ENCODE measurements around the gene SLC6A5.

Gene SLC6A5

GRCh38 chr11:20639688-20640087 lies 40.3 kb downstream of the SLC6A5 start:
- Histone ChIP-seq H3K4me3 (ENCODE audit: low read depth in 1 of 2, low read length in 1 of 2) (no peak overlapping the region), H3K4me1 (ENCODE audit: control insufficient read depth in 1 of 2, insufficient read depth in 1 of 2, low read depth in 1 of 2, low read length in 1 of 2) (no peaks in the 10 kb centered on the region), H3K27ac (no peak overlapping the region), H3K27me3 (peaks cover 30% of the 10 kb centered on the region), H3K36me3 (no peaks in the 10 kb centered on the region), H3K9me3 (no peaks in the 10 kb centered on the region)
- no peak for TF ChIP-seq CTCF (IDR thresholded peaks at IDR 0.05)

GRCh38 chr11:20640401-20640800 lies 41.0 kb downstream of the SLC6A5 start:
- peaks cover 30% of the 10 kb centered on the region for H3K27me3 ChIP-seq
- H3K4me1 ChIP-seq (ENCODE audit: control insufficient read depth in 1 of 2, insufficient read depth in 1 of 2, low read depth in 1 of 2, low read length in 1 of 2): no peaks in the 10 kb centered on the region
- no peaks in the 10 kb centered on the region for H3K9me3 ChIP-seq
- H3K27ac ChIP-seq: no peak overlapping the region
- H3K36me3 ChIP-seq: no peaks in the 10 kb centered on the region
- no peak for TF ChIP-seq CTCF (IDR thresholded peaks at IDR 0.05)
- no peak overlapping the region for H3K4me3 ChIP-seq (ENCODE audit: low read depth in 1 of 2, low read length in 1 of 2)

GRCh38 chr11:20644360-20644759 lies 45.0 kb downstream of the SLC6A5 start:
- H3K4me1 ChIP-seq (ENCODE audit: control insufficient read depth in 1 of 2, insufficient read depth in 1 of 2, low read depth in 1 of 2, low read length in 1 of 2): no peaks in the 10 kb centered on the region
- no peaks in the 10 kb centered on the region for H3K9me3 ChIP-seq
- no peak overlapping the region for H3K4me3 ChIP-seq (ENCODE audit: low read depth in 1 of 2, low read length in 1 of 2)
- no peak overlapping the region for H3K27ac ChIP-seq
- H3K27me3 ChIP-seq: peaks cover 9% of the 10 kb centered on the region
- H3K36me3 ChIP-seq: no peaks in the 10 kb centered on the region
- no peak for TF ChIP-seq CTCF (IDR thresholded peaks at IDR 0.05)

GRCh38 chr11:20647976-20648565 lies 48.7 kb downstream of the SLC6A5 start:
- Histone ChIP-seq H3K36me3 (no peaks in the 10 kb centered on the region), H3K27ac (no peak overlapping the region), H3K4me1 (ENCODE audit: control insufficient read depth in 1 of 2, insufficient read depth in 1 of 2, low read depth in 1 of 2, low read length in 1 of 2) (no peaks in the 10 kb centered on the region), H3K4me3 (ENCODE audit: low read depth in 1 of 2, low read length in 1 of 2) (no peak overlapping the region), H3K27me3 (no peaks in the 10 kb centered on the region), H3K9me3 (no peaks in the 10 kb centered on the region)
- TF ChIP-seq CTCF (IDR thresholded peaks at IDR 0.05): peak; percentile 87

- no peak overlapping the region for H3K27ac ChIP-seq
- peaks cover 17% of the 10 kb centered on the region for H3K27me3 ChIP-seq
- H3K36me3 ChIP-seq: no peaks in the 10 kb centered on the region
- H3K4me3 ChIP-seq (ENCODE audit: low read depth in 1 of 2, low read length in 1 of 2): no peak overlapping the region
- H3K9me3 ChIP-seq: no peaks in the 10 kb centered on the region
- H3K4me1 ChIP-seq (ENCODE audit: control insufficient read depth in 1 of 2, insufficient read depth in 1 of 2, low read depth in 1 of 2, low read length in 1 of 2): no peaks in the 10 kb centered on the region
- no peak for TF ChIP-seq CTCF (IDR thresholded peaks at IDR 0.05)
Measured at GRCh38 chr11:20652150-20652806, 52.9 kb downstream of the SLC6A5 start.
